HepG2 (cell line): ENCODE results near the gene WWC1. TPM values are rescaled to one million over a fixed set of nuclear protein-coding genes. Genes with fewer than 3 reads are reported as not detected.

Experiments used
- ATAC-seq: fragments of 200-7000 bp; cut with Tn5 transposase; 3 replicates; pipeline ENCODE4 v1.9.1; 2020; ENCODE audit warnings: mild to moderate bottlenecking, moderate library complexity
- BruUV-seq: library from RNA; stranded (reverse); fragments of 400-500 nt; replicated peaks from 2 replicates; lab custom pipeline; 2021; lab: Mats Ljungman, UMichigan
- CTCF ChIA-PET: fragments of 300-600 bp; formaldehyde crosslinking; extraction: SDS; loops from one replicate; lab custom pipeline; 2021; ENCODE audit warnings: low total read pairs, inconsistent platforms, low intra/inter-chr PET ratio; lab: Yijun Ruan, JAX
- POLR2A ChIA-PET: fragments of 350-600 bp; sonication (Branson Sonifier 250); formaldehyde crosslinking; loops from one replicate; lab custom pipeline; 2020; ENCODE audit warnings: antibody characterized with exemption, inconsistent platforms; lab: Yijun Ruan, JAX
- DNase-seq: peaks from one replicate; pipeline ENCODE4 v3.0.0-alpha.2; 2015; ENCODE audit warnings: low spot score
- FAIRE-seq: peaks from 3 replicates; lab custom pipeline; 2011; peaks lifted over from hg19 to GRCh38; lab: Jason Lieb, UNC
- H2AFZ ChIP-seq: one replicate; pipeline ENCODE4 v1.6.1; 2011; ENCODE audit warnings: low read length, inconsistent platforms
- H3K27ac ChIP-seq: fragments of 300-600 bp; 3 replicates; pipeline ENCODE4 v1.8.0; 2011; ENCODE audit warnings: mixed run types, mild to moderate bottlenecking, mixed read lengths, low read length, inconsistent platforms; ENCODE audit not compliant: insufficient read depth; ENCODE audit errors: extremely low read length
- H3K27me3 ChIP-seq, 2 experiments: fragments of 200-600 bp in 1 of 2; 2 replicates in 1 of 2; 3 replicates in 1 of 2; pipeline versions ENCODE4 v1.6.0 to v1.8.0; 2011; ENCODE audit warnings: low read length in 2 of 2, mild to moderate bottlenecking in 2 of 2, moderate library complexity in 2 of 2, inconsistent platforms in 1 of 2; ENCODE audit not compliant: insufficient read depth in 2 of 2, control insufficient read depth in 1 of 2
- H3K36me3 ChIP-seq, 2 experiments: fragments of 200-600 bp in 1 of 2; replicated peaks in 1 of 2; 2 replicates in 1 of 2; 3 replicates in 1 of 2; pipeline versions ENCODE4 v1.5.1 to v1.8.0; 2011; ENCODE audit warnings: low read length in 2 of 2, inconsistent platforms in 1 of 2; ENCODE audit not compliant: insufficient read depth in 2 of 2, control insufficient read depth in 1 of 2
- H3K4me1 ChIP-seq: 2 replicates; pipeline ENCODE4 v1.5.1; 2012; ENCODE audit warnings: low read length, inconsistent platforms; ENCODE audit not compliant: insufficient read depth
- H3K4me2 ChIP-seq: 2 replicates; pipeline ENCODE4 v1.6.0; 2011; ENCODE audit warnings: low read depth, low read length, inconsistent platforms
- H3K4me3 ChIP-seq, 3 experiments: fragments of 200-600 bp in 1 of 3; sonication (generic), shearing (Covaris generic) in 1 of 3; replicated peaks in 1 of 3; 2 replicates each; pipeline ENCODE4 v1.5.1; 2011 to 2016; ENCODE audit warnings: low read length in 3 of 3, inconsistent platforms in 2 of 3, low read depth in 2 of 3, mild to moderate bottlenecking in 2 of 3, control low read depth in 1 of 3, mixed read lengths in 1 of 3; ENCODE audit not compliant: insufficient read depth in 1 of 3
- H3K79me2 ChIP-seq: one replicate; pipeline ENCODE4 v1.6.1; 2011; ENCODE audit warnings: low read length, inconsistent platforms; ENCODE audit not compliant: insufficient read depth
- H3K9ac ChIP-seq: 2 replicates; pipeline ENCODE4 v1.6.0; 2011; ENCODE audit warnings: mild to moderate bottlenecking, low read depth, low read length, inconsistent platforms; ENCODE audit not compliant: insufficient read depth
- H3K9me3 ChIP-seq: 2 replicates; pipeline ENCODE4 v1.5.1; 2012; ENCODE audit warnings: mild to moderate bottlenecking, low read length
- H4K20me1 ChIP-seq: 2 replicates; pipeline ENCODE4 v1.6.0; 2011; ENCODE audit warnings: inconsistent platforms, mild to moderate bottlenecking, low read length, moderate library complexity; ENCODE audit not compliant: insufficient read depth
- DMTF1 ChIP-seq: sonication (generic); formaldehyde crosslinking; IDR thresholded peaks from 2 replicates; pipeline ENCODE4 v1.4.0; 2020; ENCODE audit warnings: mild to moderate bottlenecking, missing genetic modification reagents
- HDAC1 ChIP-seq: sonication (generic); formaldehyde crosslinking; IDR thresholded peaks from 2 replicates; pipeline ENCODE4 v1.5.1; 2020; ENCODE audit warnings: mild to moderate bottlenecking, missing genetic modification reagents
- MIER3 ChIP-seq: IDR thresholded peaks from 2 replicates; pipeline ENCODE4 v1.6.1; 2016; ENCODE audit warnings: missing compliant biosample characterization, borderline replicate concordance
- MZF1 ChIP-seq: sonication (generic); formaldehyde crosslinking; IDR thresholded peaks from 2 replicates; pipeline ENCODE4 v1.8.1; 2023; ENCODE audit warnings: mild to moderate bottlenecking, missing genetic modification reagents, borderline replicate concordance
- NR2F1 ChIP-seq, 2 experiments: fragments of 450-650 bp in 1 of 2; formaldehyde crosslinking in 1 of 2; IDR thresholded peaks; 2 replicates each; pipeline versions ENCODE4 v1.5.0 to v1.6.1; 2016 to 2020; ENCODE audit warnings: mild to moderate bottlenecking in 1 of 2, missing compliant biosample characterization in 1 of 2, missing genetic modification reagents in 1 of 2, moderate library complexity in 1 of 2
- WGBS: methylation state at CpG from one replicate; pipeline ENCODE4 v1.1.6; 2017; ENCODE audit warnings: low lambda C conversion rate; 5-methylcytosine and 5-hydroxymethylcytosine counted together
- in situ Hi-C: cut with HindIII; loops from 2 replicates; pipeline ENCODE4 v1.10.0; 2017; ENCODE audit warnings: low pct_unique_long_range_greater_than_20kb; ENCODE audit not compliant: extremely low pct_ligation_motif_present
- intact Hi-C: fragments of 100-400 bp; cut with micrococcal nuclease; formaldehyde crosslinking; loops from one replicate; pipeline ENCODE4 v1.10.0; 2022; ENCODE audit not compliant: unreplicated experiment
- polyA plus RNA-seq, 8 experiments: library from polyadenylated mRNA; depleted of rRNA in 3 of 8; stranded (reverse) in 7 of 8; unstranded in 1 of 8; fragments of >200 nt; fragmentation: Illumina TruSeq in 4 of 8; extraction: Trizol in 4 of 8; gene quantifications; 2 replicates each; pipeline versions ENCODE4 v1.2.1 to v1.2.3, GENCODE V29; 2011 to 2016; ENCODE audit warnings: low read depth in 4 of 8, missing spikeins in 1 of 8, mixed read lengths in 1 of 8; ENCODE audit not compliant: insufficient read depth in 1 of 8
- total RNA-seq, 5 experiments: library from RNA; depleted of rRNA; stranded (reverse); fragments of >200 nt; fragmentation: Illumina TruSeq; extraction: Trizol; gene quantifications; 2 replicates each; pipeline ENCODE4 v1.2.3, GENCODE V29; 2016; ENCODE audit warnings: low read depth in 1 of 5
- TF ChIP-seq, protein P1 (sequence below): sonication (generic); formaldehyde crosslinking; IDR thresholded peaks from 2 replicates; pipeline ENCODE4 v1.5.0; 2020; ENCODE audit warnings: missing genetic modification reagents

WWC1 gene
- total and polyA plus RNA-seq, 2 of the 13 experiments (the other 11 are each of a cell fraction or from before 2014, with no cell fraction given), result 8.3 to 17.9 TPM

DNA sequence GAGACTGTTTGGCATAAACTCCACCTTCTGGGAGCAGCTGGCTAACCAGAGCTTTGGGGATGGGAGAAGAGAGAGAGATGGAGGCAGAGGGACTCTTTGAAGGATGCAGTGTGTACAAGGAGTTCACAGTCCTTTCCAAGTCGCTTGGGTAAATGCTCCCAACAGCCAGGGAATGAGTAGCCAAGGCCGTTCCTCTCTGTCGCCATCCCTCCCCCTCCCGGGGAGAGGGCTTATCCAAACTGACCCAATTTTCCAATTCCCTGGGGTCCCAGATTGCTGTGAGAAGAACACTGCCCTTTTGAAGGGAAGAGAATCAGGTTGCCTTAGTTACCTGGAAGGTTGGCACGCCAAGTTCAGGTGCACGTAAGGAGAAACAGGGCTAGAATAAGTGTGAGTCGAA, 7.9 kb downstream of the WWC1 start:
- no peak for ATAC-seq
- BruUV-seq, result no TSS peak
- Histone ChIP-seq H3K36me3 (peaks cover 2% of the 10 kb centered on the region in 2 experiments; a peak in 1 of 5 replicates), H3K27ac (no peak overlapping the region), H3K9ac (no peak overlapping the region)
- DNase-seq, result no peak
- TF ChIP-seq NR2F1 (CRISPR knock-in tag; IDR thresholded peaks at IDR 0.05) (no peak), HDAC1 (CRISPR knock-in tag) (no peak), MIER3 (no peak), DMTF1 (no peak), MZF1 (CRISPR knock-in tag) (no peak)
- TF ChIP-seq, protein P1, sequence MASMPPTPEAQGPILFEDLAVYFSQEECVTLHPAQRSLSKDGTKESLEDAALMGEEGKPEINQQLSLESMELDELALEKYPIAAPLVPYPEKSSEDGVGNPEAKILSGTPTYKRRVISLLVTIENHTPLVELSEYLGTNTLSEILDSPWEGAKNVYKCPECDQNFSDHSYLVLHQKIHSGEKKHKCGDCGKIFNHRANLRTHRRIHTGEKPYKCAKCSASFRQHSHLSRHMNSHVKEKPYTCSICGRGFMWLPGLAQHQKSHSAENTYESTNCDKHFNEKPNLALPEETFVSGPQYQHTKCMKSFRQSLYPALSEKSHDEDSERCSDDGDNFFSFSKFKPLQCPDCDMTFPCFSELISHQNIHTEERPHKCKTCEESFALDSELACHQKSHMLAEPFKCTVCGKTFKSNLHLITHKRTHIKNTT (CRISPR knock-in tag), result no peak
- TF ChIP-seq, all 625 proteins: peak for 0
- H3K4me1 ChIP-seq, result peaks cover 52% of the 10 kb centered on the region
- ChIA-PET CTCF (no interaction called here), POLR2A (no interaction called here)
- H3K4me3 ChIP-seq, result no peak overlapping the region
- intact Hi-C loops, result no loop called here
- FAIRE-seq, result no peak
- WGBS, result 90% methylated on average over 6 of the region's 7 CpGs
- in situ Hi-C loops, result no loop called here
- no peaks in the 10 kb centered on the region for H4K20me1 ChIP-seq
- H2AFZ ChIP-seq, result no peak overlapping the region
- no peak overlapping the region for H3K4me2 ChIP-seq
- H3K79me2 ChIP-seq, result peaks cover 17% of the 10 kb centered on the region
- H3K9me3 ChIP-seq, result no peaks in the 10 kb centered on the region
- H3K27me3 ChIP-seq, result no peaks in the 10 kb centered on the region
